Prostate gland (tissue), 2 donors: Measurements from ENCODE around the gene SGF29. TPM values are rescaled to one million over a fixed set of nuclear protein-coding genes. Genes with fewer than 3 reads are reported as not detected.

Experiments used
- DNase-seq: peaks from one replicate; pipeline ENCODE4 v3.0.0-alpha.2; 2019; ENCODE audit warnings: low spot score
- H3K27ac ChIP-seq, 2 donors: fragments of 200-600 bp; sonication (generic); 2 replicates each; pipeline ENCODE4 v1.5.1; 2017 to 2019
- H3K27me3 ChIP-seq: fragments of 200-600 bp; sonication (generic); replicated peaks from 2 replicates; pipeline ENCODE4 v1.5.1; 2019; ENCODE audit not compliant: insufficient read depth
- H3K36me3 ChIP-seq, 2 donors: fragments of 200-600 bp; sonication (generic); 1 replicate in 1 of 2; 2 replicates in 1 of 2; pipeline versions ENCODE4 v1.5.1 to v1.8.1; 2017 to 2019
- H3K4me1 ChIP-seq: fragments of 200-600 bp; sonication (generic); replicated peaks from 2 replicates; pipeline ENCODE4 v1.5.1; 2019
- H3K4me3 ChIP-seq, 2 donors: fragments of 200-600 bp; sonication (generic); 2 replicates each; pipeline ENCODE4 v1.5.1; 2017 to 2019
- H3K9me3 ChIP-seq: fragments of 200-600 bp; sonication (generic); 2 replicates; pipeline ENCODE4 v1.5.1; 2017
- POLR2A ChIP-seq: fragments of 450-650 bp; IDR thresholded peaks from one replicate; pipeline ENCODE4 v1.6.1; 2016; ENCODE audit warnings: antibody characterized with exemption, mild to moderate bottlenecking
- POLR2AphosphoS5 ChIP-seq: sonication (generic); formaldehyde crosslinking; IDR thresholded peaks from one replicate; pipeline ENCODE4 v1.6.1; 2017; ENCODE audit warnings: antibody characterized with exemption
- WGBS: methylation state at CpG from one replicate; pipeline ENCODE4 v1.1.5; 2018; 5-methylcytosine and 5-hydroxymethylcytosine counted together
- intact Hi-C: fragments of 100-400 bp; cut with DNase I; formaldehyde crosslinking; loops from one replicate; pipeline ENCODE4 v1.14.2; 2022
- total RNA-seq, 2 donors: library from RNA; depleted of rRNA; stranded (reverse); fragments of >200 nt; gene quantifications; one replicate each; pipeline ENCODE4 v1.1.0, GENCODE V29; 2016
- TF ChIP-seq, protein P1 (sequence below), 4 experiments: fragments of 200-600 bp in 2 of 4; fragments of 450-650 bp in 2 of 4; sonication (generic) in 2 of 4; IDR thresholded peaks; 1 replicate in 3 of 4; 2 replicates in 1 of 4; pipeline ENCODE4 v1.5.1; 2016 to 2019; ENCODE audit warnings: antibody characterized with exemption in 4 of 4, mild to moderate bottlenecking in 2 of 4, moderate library complexity in 2 of 4

SGF29 gene
- total RNA-seq, 2 donors from 2014 or later, result 32.2 to 59.7 TPM

DNA sequence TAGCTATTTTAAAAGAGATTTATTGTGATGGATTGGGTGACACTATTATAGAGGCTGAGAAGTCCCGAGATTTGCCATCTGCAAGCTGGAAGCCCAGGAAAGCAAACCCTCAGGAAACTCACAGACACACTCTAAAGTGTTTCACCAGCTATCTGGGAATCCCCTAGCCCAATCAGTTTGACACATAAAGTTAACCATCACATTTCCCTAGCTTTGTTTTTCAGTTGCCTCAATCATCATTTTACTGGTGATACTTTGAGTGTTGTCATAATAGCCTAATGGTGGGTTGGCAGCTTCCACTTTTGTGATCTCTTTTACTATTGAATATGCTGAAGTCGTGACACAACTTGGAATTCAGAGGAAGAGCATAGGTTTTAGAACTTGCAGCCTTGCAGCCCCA, 1.8 kb downstream of the SGF29 start:
- no peaks in the 10 kb centered on the region for H3K9me3 ChIP-seq
- intact Hi-C loops, result no loop called here
- no peak overlapping the region for H3K4me3 ChIP-seq
- H3K27ac ChIP-seq, result no peak overlapping the region
- 73% methylated on average over 2 of the region's 2 CpGs for WGBS
- H3K27me3 ChIP-seq, result no peaks in the 10 kb centered on the region
- TF ChIP-seq, protein P1, sequence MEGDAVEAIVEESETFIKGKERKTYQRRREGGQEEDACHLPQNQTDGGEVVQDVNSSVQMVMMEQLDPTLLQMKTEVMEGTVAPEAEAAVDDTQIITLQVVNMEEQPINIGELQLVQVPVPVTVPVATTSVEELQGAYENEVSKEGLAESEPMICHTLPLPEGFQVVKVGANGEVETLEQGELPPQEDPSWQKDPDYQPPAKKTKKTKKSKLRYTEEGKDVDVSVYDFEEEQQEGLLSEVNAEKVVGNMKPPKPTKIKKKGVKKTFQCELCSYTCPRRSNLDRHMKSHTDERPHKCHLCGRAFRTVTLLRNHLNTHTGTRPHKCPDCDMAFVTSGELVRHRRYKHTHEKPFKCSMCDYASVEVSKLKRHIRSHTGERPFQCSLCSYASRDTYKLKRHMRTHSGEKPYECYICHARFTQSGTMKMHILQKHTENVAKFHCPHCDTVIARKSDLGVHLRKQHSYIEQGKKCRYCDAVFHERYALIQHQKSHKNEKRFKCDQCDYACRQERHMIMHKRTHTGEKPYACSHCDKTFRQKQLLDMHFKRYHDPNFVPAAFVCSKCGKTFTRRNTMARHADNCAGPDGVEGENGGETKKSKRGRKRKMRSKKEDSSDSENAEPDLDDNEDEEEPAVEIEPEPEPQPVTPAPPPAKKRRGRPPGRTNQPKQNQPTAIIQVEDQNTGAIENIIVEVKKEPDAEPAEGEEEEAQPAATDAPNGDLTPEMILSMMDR (IDR thresholded peaks at IDR 0.05), result no peak
- DNase-seq, result no peak
- H3K4me1 ChIP-seq, result no peaks in the 10 kb centered on the region
- H3K36me3 ChIP-seq, result no peaks in the 10 kb centered on the region

DNA sequence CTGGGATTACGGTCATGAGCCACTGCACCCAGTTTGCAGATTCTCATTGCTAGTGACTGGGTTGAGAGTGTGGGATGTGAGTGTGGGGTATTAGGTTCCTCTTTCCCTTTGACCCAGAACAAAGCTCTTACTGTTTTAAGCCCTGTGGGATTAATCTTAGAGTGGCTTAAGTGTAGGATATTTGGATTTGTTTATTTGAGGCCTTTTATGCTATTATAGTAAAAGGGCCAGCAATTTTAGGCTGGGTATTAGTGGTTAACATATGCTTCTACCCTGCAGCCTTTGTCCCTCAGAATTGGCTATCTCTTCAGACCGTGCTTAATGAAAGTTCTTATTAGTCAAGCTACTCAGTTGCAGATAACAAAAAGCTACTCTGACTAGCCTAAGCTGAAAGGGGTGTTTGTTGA, 3.2 kb downstream of the SGF29 start:
- WGBS, result 86% methylated on average over 2 of the region's 2 CpGs
- TF ChIP-seq POLR2AphosphoS5 (no peak), POLR2A (no peak)
- TF ChIP-seq, protein P1 (IDR thresholded peaks at IDR 0.05), result no peak
- H3K4me3 ChIP-seq, result no peak overlapping the region
- no peaks in the 10 kb centered on the region for H3K4me1 ChIP-seq
- H3K27me3 ChIP-seq, result no peaks in the 10 kb centered on the region
- DNase-seq, result no peak
- no peaks in the 10 kb centered on the region for H3K9me3 ChIP-seq
- no peaks in the 10 kb centered on the region for H3K36me3 ChIP-seq
- no peak overlapping the region for H3K27ac ChIP-seq
- intact Hi-C loops, result no loop called here

DNA sequence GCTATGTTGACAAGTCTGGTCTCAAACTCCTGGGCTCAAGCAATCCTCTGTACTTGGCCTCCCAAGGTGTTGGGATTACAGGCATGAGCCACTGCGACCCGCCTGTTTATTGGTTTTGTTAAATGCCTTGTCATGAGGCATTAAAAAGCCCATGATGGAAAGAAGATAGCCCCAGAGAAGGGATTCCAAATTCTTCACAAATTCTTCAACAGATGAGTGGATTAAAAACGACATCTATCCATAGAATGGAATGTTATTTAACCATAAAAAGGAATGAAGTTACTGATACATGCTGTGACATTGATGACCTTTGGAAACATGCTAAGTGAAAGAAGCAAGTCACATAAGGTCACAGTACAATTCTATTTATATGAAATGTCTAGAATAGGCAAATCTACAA, 4.7 kb downstream of the SGF29 start:
- no peaks in the 10 kb centered on the region for H3K27me3 ChIP-seq
- TF ChIP-seq POLR2A (no peak), POLR2AphosphoS5 (no peak)
- TF ChIP-seq, protein P1 (IDR thresholded peaks at IDR 0.05), result no peak
- H3K27ac ChIP-seq, result no peak overlapping the region
- DNase-seq, result no peak
- H3K4me3 ChIP-seq, result no peak overlapping the region
- H3K9me3 ChIP-seq, result no peaks in the 10 kb centered on the region
- no peaks in the 10 kb centered on the region for H3K4me1 ChIP-seq
- H3K36me3 ChIP-seq, result no peaks in the 10 kb centered on the region
- 84% methylated on average over 3 of the region's 3 CpGs for WGBS
- intact Hi-C loops, result no loop called here

DNA sequence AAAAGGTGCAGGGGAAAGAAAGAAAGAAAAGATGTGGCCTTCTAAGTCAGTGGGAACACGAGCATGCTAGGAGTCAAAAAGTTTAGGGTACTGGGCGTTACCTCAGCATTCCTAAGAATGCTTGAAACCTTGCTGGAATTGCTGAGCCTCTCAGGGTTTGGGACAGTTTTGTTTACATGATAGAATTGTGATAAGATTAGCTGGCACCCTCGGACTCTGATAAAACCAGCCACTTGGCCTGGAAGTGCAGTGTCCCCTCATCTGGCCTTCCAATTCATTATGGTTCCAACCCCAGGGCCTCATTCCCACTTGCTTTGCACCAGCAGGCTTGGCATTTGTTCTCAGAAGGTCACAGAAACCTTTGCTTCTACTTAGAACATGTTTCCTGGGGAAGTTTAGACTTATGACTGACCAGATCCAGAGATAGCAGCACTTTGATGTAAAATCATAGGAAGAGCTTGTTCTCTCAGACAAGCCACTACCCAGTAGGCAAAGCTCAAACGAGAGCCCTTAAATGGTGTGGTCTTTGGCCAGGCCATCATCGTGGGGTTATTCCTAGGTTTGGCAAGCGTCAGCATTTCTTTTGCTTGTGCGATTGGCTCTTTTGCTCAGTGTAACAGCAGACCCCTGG, 8.0 kb downstream of the SGF29 start:
- peak overlapping the region in 1 of 2 donors; percentile 32 for H3K27ac ChIP-seq
- H3K36me3 ChIP-seq, result no peaks in the 10 kb centered on the region
- no peak overlapping the region for H3K4me3 ChIP-seq
- DNase-seq, result no peak
- TF ChIP-seq, protein P1 (IDR thresholded peaks at IDR 0.05), result no peak
- peak; percentile 51 for TF ChIP-seq POLR2AphosphoS5
- H3K27me3 ChIP-seq, result no peaks in the 10 kb centered on the region
- intact Hi-C loops, result no loop called here
- no peaks in the 10 kb centered on the region for H3K9me3 ChIP-seq
- WGBS, result 48% methylated on average over 7 of the region's 7 CpGs
- H3K4me1 ChIP-seq, result no peaks in the 10 kb centered on the region

DNA sequence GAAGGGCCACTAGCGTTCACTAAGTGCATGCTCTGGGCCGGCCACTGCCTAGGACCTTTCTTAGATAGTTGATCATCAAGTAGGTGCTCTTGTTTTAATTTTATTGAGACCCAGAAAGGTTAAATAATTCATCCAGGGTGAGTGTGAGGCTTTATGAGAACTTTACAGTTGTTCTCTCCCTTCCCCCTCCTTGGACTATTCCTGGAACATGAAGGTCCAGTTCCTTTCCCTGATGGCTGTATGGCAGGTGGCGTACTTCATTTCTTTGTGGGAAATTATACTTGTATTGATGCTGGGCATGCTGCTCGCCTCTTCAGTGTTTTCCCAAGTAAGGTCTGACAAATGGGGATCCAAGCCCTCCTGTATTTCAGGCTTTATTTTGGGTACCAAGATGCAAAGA, 8.5 kb downstream of the SGF29 start:
- no peaks in the 10 kb centered on the region for H3K27me3 ChIP-seq
- no peak for TF ChIP-seq POLR2A
- TF ChIP-seq, protein P1 (IDR thresholded peaks at IDR 0.05), result no peak
- no peak for TF ChIP-seq POLR2AphosphoS5
- H3K9me3 ChIP-seq, result no peaks in the 10 kb centered on the region
- intact Hi-C loops, result no loop called here
- 75% methylated on average over 4 of the region's 4 CpGs for whole genome bisulfite sequencing
- no peaks in the 10 kb centered on the region for H3K36me3 ChIP-seq
- H3K4me3 ChIP-seq, result no peak overlapping the region
- H3K27ac ChIP-seq, result peak overlapping the region in 1 of 2 donors; percentile 32
- H3K4me1 ChIP-seq, result no peaks in the 10 kb centered on the region
- no peak for DNase-seq
